ENCODE data around the gene CTNND2. TPM values are rescaled to one million over a fixed set of nuclear protein-coding genes. Genes with fewer than 3 reads are reported as not detected.

CTNND2 gene
- total and polyA plus RNA-seq, 10 of the 15 experiments (the other 5 are each of a cell fraction or from before 2014, with no cell fraction given), result 0.02 to 0.16 (median 0.04) TPM; not detected in 7

GRCh38 chr5:11905206-11905605, 960 bp upstream of the CTNND2 start:
- 3% methylated on average over 12 of the region's 12 CpGs for WGBS (ENCODE audit: insufficient coverage, insufficient replicate concordance, low lambda C conversion rate, missing lambda C conversion rate)
- Histone ChIP-seq H3K4me3 (no peak overlapping the region), H3K27me3 (replicated peaks in 1 of 2; ENCODE audit: control insufficient read depth in 2 of 2, insufficient read depth in 2 of 2, low read length in 1 of 2) (peaks cover 0 to 6% of the 10 kb centered on the region in 2 experiments; a peak in 2 of 4 replicates), H3K9ac (ENCODE audit: control insufficient read depth, insufficient read depth, low read length) (no peak overlapping the region), H3K79me2 (ENCODE audit: control insufficient read depth, insufficient read depth, low read length) (no peaks in the 10 kb centered on the region), H3K4me2 (ENCODE audit: control insufficient read depth, insufficient read depth) (no peak overlapping the region), H4K20me1 (ENCODE audit: control insufficient read depth, insufficient read depth) (no peaks in the 10 kb centered on the region), H3K9me3 (replicated peaks; ENCODE audit: control insufficient read depth, insufficient read depth, low read length) (no peaks in the 10 kb centered on the region), H3K36me3 (ENCODE audit: control insufficient read depth in 2 of 2, insufficient read depth in 2 of 2, low read length in 1 of 2) (no peaks in the 10 kb centered on the region), H2AFZ (ENCODE audit: control insufficient read depth, low read depth, low read length) (no peak overlapping the region), H3K4me1 (ENCODE audit: control insufficient read depth, insufficient read depth, low read length) (no peaks in the 10 kb centered on the region), H3K27ac (ENCODE audit: control insufficient read depth, insufficient read depth) (no peak overlapping the region)
- BruUV-seq (replicated peaks), result no TSS peak
- ATAC-seq (no peak), FAIRE-seq (no peak), DNase-seq (ENCODE audit: low read depth, low spot score) (no peak)
- intact Hi-C loops (cut with micrococcal nuclease; ENCODE audit: unreplicated experiment), result no loop called here
- RAD21 ChIA-PET (ENCODE audit: unreplicated experiment), result no interaction called here
- TF ChIP-seq HDAC6 (IDR thresholded peaks at IDR 0.05; ENCODE audit: unreplicated experiment) (no peak), FOXK2 (IDR thresholded peaks at IDR 0.05) (no peak), ATF7 (IDR thresholded peaks at IDR 0.05; ENCODE audit: low read depth) (no peak), EP300 (IDR thresholded peaks at IDR 0.05; ENCODE audit: borderline replicate concordance in 1 of 2, control insufficient read depth in 1 of 2, low read depth in 2 of 2, low read length in 2 of 2) (no peak), KDM1A (IDR thresholded peaks at IDR 0.05; ENCODE audit: borderline replicate concordance) (no peak), SMAD1 (IDR thresholded peaks at IDR 0.05; ENCODE audit: low read depth, partially characterized antibody) (no peak)
- POLR2A ChIA-PET, result no interaction called here
- SMC1A ChIA-PET (ENCODE audit: uncharacterized antibody, unreplicated experiment), result no interaction called here
- in situ Hi-C loops (cut with MboI), result no loop called here
- CTCF ChIA-PET, result no interaction called here

GRCh38 chr5:11903614-11904264, 507 bp downstream of the CTNND2 start:
- ATAC-seq, result no peak
- in situ Hi-C loops (cut with MboI), result no loop called here
- intact Hi-C loops (cut with micrococcal nuclease; ENCODE audit: unreplicated experiment), result no loop called here
- POLR2A ChIA-PET, result no interaction called here
- no peak overlapping the region for H3K4me2 ChIP-seq (ENCODE audit: control insufficient read depth, insufficient read depth)
- no TSS peak for BruUV-seq (replicated peaks)
- CTCF ChIA-PET, result no interaction called here
- peaks cover 0 to 6% of the 10 kb centered on the region in 2 experiments; a peak in 2 of 4 replicates for H3K27me3 ChIP-seq (replicated peaks in 1 of 2; ENCODE audit: control insufficient read depth in 2 of 2, insufficient read depth in 2 of 2, low read length in 1 of 2)
- H2AFZ ChIP-seq (ENCODE audit: control insufficient read depth, low read depth, low read length), result no peak overlapping the region
- DNase-seq (ENCODE audit: low read depth, low spot score), result no peak
- no peaks in the 10 kb centered on the region for H4K20me1 ChIP-seq (ENCODE audit: control insufficient read depth, insufficient read depth)
- RAD21 ChIA-PET (ENCODE audit: unreplicated experiment), result no interaction called here
- WGBS (ENCODE audit: insufficient coverage, insufficient replicate concordance, low lambda C conversion rate, missing lambda C conversion rate), result 14% methylated on average over 30 of the region's 97 CpGs
- SMC1A ChIA-PET (ENCODE audit: uncharacterized antibody, unreplicated experiment), result no interaction called here
- H3K4me1 ChIP-seq (ENCODE audit: control insufficient read depth, insufficient read depth, low read length), result no peaks in the 10 kb centered on the region
- H3K9me3 ChIP-seq (replicated peaks; ENCODE audit: control insufficient read depth, insufficient read depth, low read length), result no peaks in the 10 kb centered on the region
- no peak overlapping the region for H3K9ac ChIP-seq (ENCODE audit: control insufficient read depth, insufficient read depth, low read length)
- H3K79me2 ChIP-seq (ENCODE audit: control insufficient read depth, insufficient read depth, low read length), result no peaks in the 10 kb centered on the region
- no peak overlapping the region for H3K4me3 ChIP-seq
- no peak overlapping the region for H3K27ac ChIP-seq (ENCODE audit: control insufficient read depth, insufficient read depth)
- no peak for FAIRE-seq
- H3K36me3 ChIP-seq (ENCODE audit: control insufficient read depth in 2 of 2, insufficient read depth in 2 of 2, low read length in 1 of 2), result no peaks in the 10 kb centered on the region
- no peak for TF ChIP-seq ATF7 (IDR thresholded peaks at IDR 0.05; ENCODE audit: low read depth)
- no peak for TF ChIP-seq MLLT1 (IDR thresholded peaks at IDR 0.05)
- no peak for TF ChIP-seq ESRRA (IDR thresholded peaks at IDR 0.05; ENCODE audit: low read length)
- no peak for TF ChIP-seq PAX5 (IDR thresholded peaks at IDR 0.05; ENCODE audit: borderline replicate concordance, low read depth, low read length)
- TF ChIP-seq MTA2 (IDR thresholded peaks at IDR 0.05; ENCODE audit: low read depth), result no peak
- TF ChIP-seq RB1 (IDR thresholded peaks at IDR 0.05; ENCODE audit: borderline replicate concordance), result no peak
- TF ChIP-seq PML (IDR thresholded peaks at IDR 0.05; ENCODE audit: low read length), result no peak
- no peak for TF ChIP-seq HSF1 (IDR thresholded peaks at IDR 0.05; ENCODE audit: low read depth, low read length)
- TF ChIP-seq CHD2 (IDR thresholded peaks at IDR 0.05; ENCODE audit: borderline replicate concordance, low read depth, low read length), result no peak
- TF ChIP-seq BMI1 (IDR thresholded peaks at IDR 0.05; ENCODE audit: borderline replicate concordance), result no peak
- TF ChIP-seq TBL1XR1 (IDR thresholded peaks at IDR 0.05; ENCODE audit: low read depth, low read length), result no peak
- TF ChIP-seq SIX5 (IDR thresholded peaks at IDR 0.05; ENCODE audit: low read depth, low read length, severe bottlenecking), result no peak

All from GM12878 (cell line).